IgD-negative memory B cell (primary cell): ENCODE results near the gene TMIGD2. TPM values are rescaled to one million over a fixed set of nuclear protein-coding genes. Genes with fewer than 3 reads are reported as not detected.
A peak's percentile ranks its signal among the peaks of the same experiment; 100 is the strongest.
"Not testable (repeated sequence)": the region's sequence is repeated elsewhere in the genome, so short reads cannot be mapped to it uniquely, and the experiment has no call there.

ENCODE experiments used
- H3K27ac Mint-ChIP-seq, 3 donors: one replicate each; pipeline ENCODE4 v1.8.0; 2020 to 2022; ENCODE audit warnings: mild to moderate bottlenecking in 3 of 3, mixed read lengths in 3 of 3, moderate library complexity in 1 of 3
- H3K27me3 Mint-ChIP-seq: one replicate; pipeline ENCODE4 v1.8.0; 2021; ENCODE audit warnings: mixed read lengths
- H3K36me3 Mint-ChIP-seq: one replicate; pipeline ENCODE4 v1.8.0; 2020; ENCODE audit warnings: mild to moderate bottlenecking, mixed read lengths
- H3K4me1 Mint-ChIP-seq, 3 donors: one replicate each; pipeline ENCODE4 v1.8.0; 2020 to 2022; ENCODE audit warnings: mixed read lengths in 3 of 3, mild to moderate bottlenecking in 1 of 3
- H3K4me3 Mint-ChIP-seq, 4 donors: one replicate each; pipeline ENCODE4 v1.8.0; 2020 to 2022; ENCODE audit warnings: mild to moderate bottlenecking in 4 of 4, mixed read lengths in 4 of 4, moderate library complexity in 3 of 4
- H3K9me3 Mint-ChIP-seq, 3 donors: one replicate each; pipeline ENCODE4 v1.8.0; 2020 to 2021; ENCODE audit warnings: mixed read lengths in 3 of 3, mild to moderate bottlenecking in 1 of 3
- polyA plus RNA-seq: library from polyadenylated mRNA; unstranded; fragments of 300-500 nt; fragmentation: Illumina TruSeq; gene quantifications from one replicate; pipeline ENCODE4 v1.2.3, GENCODE V29; 2021

Gene TMIGD2
- 1.9 TPM for polyA plus RNA-seq

GRCh38 chr19:4302243-4302640, at the start of gene TMIGD2:
TSS of gene TMIGD2 (minus strand) at chr19:4302389. CDS start at chr19:4302385, 4 bp downstream.
- peaks cover 9% of the 10 kb centered on the region for H3K27me3 Mint-ChIP-seq
- H3K27ac Mint-ChIP-seq, result no peak within 1 kb of the TSS
- no peaks in the 10 kb centered on the region for H3K36me3 Mint-ChIP-seq
- peak within 1 kb of the TSS in 2 of 4 donors; percentile 64 to 74 for H3K4me3 Mint-ChIP-seq
- peaks cover 0 to 3% (median 0%) of the 10 kb centered on the region in 3 donors for H3K4me1 Mint-ChIP-seq
- no peaks in the 10 kb centered on the region for H3K9me3 Mint-ChIP-seq

DNA sequence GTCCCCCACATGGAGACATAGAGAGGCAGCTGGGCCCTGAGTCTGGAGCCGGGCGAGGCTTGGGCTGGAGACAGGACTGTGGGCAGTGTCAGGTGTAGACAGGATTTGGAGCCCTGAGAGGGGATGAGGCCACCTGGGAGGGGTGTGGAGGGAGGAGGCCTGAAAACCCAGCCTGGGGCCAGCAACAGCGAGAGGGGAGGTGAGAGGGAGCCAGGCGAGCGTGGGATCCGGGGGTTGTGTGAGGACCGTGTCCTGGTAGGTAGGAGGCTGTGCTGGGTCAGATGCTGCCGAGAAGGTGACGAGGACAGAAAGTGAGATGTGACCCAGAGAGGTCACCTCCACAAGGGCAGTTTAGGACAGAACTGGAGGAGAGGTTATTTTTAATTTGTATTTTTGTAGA, 48.5 kb upstream of the TMIGD2 start:
- Mint-ChIP-seq H3K27me3 (no peaks in the 10 kb centered on the region), H3K4me3 (no peak overlapping the region), H3K9me3 (peaks cover 0 to 1% (median 0%) of the 10 kb centered on the region in 3 donors), H3K36me3 (peaks cover 3% of the 10 kb centered on the region), H3K27ac (no peak overlapping the region), H3K4me1 (peaks cover 0 to 3% (median 0%) of the 10 kb centered on the region in 3 donors)

- Mint-ChIP-seq H3K4me1 (peaks cover 0 to 5% (median 3%) of the 10 kb centered on the region in 3 donors), H3K9me3 (peaks cover 0 to 1% (median 0%) of the 10 kb centered on the region in 3 donors), H3K4me3 (no peak overlapping the region), H3K36me3 (peaks cover 3% of the 10 kb centered on the region), H3K27ac (no peak overlapping the region), H3K27me3 (no peaks in the 10 kb centered on the region)
Measured at GRCh38 chr19:4350111-4350510, 47.9 kb upstream of the TMIGD2 start.

GRCh38 chr19:4349225-4349624, 47.0 kb upstream of the TMIGD2 start:
- not testable (repeated sequence) for H3K27ac Mint-ChIP-seq, H3K36me3 Mint-ChIP-seq, H3K4me1 Mint-ChIP-seq, H3K4me3 Mint-ChIP-seq, H3K27me3 Mint-ChIP-seq, H3K9me3 Mint-ChIP-seq

DNA sequence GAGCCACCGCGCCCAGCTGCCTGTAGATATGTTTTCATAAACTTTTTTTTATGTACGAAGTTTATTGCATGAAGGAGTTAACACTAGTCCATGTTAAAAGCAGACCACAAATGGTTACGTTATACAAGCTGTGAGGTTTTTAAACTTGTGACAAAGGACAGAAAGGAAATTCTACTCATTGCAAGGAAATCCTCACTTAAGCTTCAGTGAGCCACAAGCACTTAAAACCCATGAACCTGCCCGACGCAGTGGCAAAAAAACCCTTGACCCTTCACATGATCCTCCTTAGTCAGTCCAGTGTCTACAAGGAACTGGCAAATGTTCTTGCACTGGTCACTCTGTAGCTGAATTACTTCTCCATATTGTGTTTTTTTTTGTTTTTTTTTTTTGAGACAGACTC, 45.3 kb upstream of the TMIGD2 start:
- no peaks in the 10 kb centered on the region for H3K27me3 Mint-ChIP-seq

DNA sequence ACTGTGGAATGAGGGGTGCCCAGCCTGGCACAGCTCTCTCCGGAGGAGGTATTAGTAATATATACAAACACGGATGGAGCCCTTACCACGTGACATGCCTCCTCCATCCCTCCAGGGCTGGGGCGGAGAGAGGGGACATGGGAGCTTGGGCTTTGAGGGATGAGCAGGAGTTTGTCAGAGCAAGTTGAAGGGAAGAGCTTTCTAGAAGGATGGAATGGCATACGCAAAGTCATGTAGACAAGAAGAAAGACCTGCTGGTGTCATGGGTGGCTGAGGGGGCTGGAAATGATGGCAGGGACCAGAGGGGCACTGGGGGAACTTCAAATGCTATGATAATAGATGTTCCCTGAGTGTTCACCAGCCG, 43.8 kb upstream of the TMIGD2 start:
- no peaks in the 10 kb centered on the region for H3K27me3 Mint-ChIP-seq
- peaks cover 0 to 1% (median 0%) of the 10 kb centered on the region in 3 donors for H3K9me3 Mint-ChIP-seq
- peaks cover 5 to 12% (median 7%) of the 10 kb centered on the region in 3 donors for H3K4me1 Mint-ChIP-seq
- H3K36me3 Mint-ChIP-seq, result peaks cover 3% of the 10 kb centered on the region
- no peak overlapping the region for H3K27ac Mint-ChIP-seq
- H3K4me3 Mint-ChIP-seq, result peak overlapping the region in 3 of 4 donors; percentile 27 to 76 (median 46)

More for the DNA sequence above, 45.3 kb upstream of the TMIGD2 start:
- Mint-ChIP-seq H3K4me3 (peak overlapping the region in 1 of 4 donors; percentile 19), H3K4me1 (peaks cover 5 to 12% (median 7%) of the 10 kb centered on the region in 3 donors), H3K27ac (peak overlapping the region in 1 of 3 donors; percentile 7), H3K36me3 (peaks cover 3% of the 10 kb centered on the region), H3K9me3 (no peaks in the 10 kb centered on the region)

DNA sequence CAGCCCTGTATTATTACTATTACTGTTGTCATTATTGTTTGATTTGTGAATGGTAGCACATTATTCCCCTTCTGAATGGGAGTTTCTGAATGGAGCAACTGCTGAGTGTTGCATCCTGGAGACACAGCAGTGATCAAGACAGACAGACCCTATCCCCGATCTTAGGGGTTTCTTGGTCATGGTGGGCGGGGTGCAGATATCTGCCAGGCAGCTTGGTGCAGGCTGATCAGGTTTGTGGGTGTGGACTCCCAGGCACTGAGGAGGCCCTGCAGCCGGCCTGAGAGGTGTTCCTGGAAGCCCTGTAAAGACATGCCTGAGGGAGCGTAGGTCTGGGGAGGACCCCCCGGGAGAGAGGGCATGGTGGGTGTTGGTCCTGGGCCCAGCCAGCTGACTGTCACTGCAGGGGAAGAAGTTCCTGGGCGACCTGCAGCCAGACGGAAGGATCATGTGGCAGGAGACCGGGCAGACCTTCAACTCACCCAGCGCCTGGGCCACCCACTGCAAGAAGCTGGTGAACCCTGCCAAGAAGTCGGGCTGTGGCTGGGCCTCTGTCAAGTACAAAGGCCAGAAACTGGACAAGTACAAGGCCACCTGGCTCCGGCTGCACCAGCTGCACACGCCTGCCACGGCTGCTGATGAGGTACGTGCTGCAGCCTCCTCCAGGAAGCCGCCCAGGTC, 43.3 kb upstream of the TMIGD2 start:
- Mint-ChIP-seq H3K4me1 (peaks cover 7 to 10% (median 9%) of the 10 kb centered on the region in 3 donors), H3K27me3 (no peaks in the 10 kb centered on the region), H3K9me3 (peaks cover 0 to 1% (median 0%) of the 10 kb centered on the region in 3 donors), H3K4me3 (peak overlapping the region in 3 of 4 donors; percentile 18 to 68 (median 52)), H3K36me3 (peaks cover 3% of the 10 kb centered on the region), H3K27ac (no peak overlapping the region)

- peaks cover 3% of the 10 kb centered on the region for H3K36me3 Mint-ChIP-seq
- H3K4me1 Mint-ChIP-seq, result peaks cover 8 to 15% (median 12%) of the 10 kb centered on the region in 3 donors
- H3K27me3 Mint-ChIP-seq, result no peaks in the 10 kb centered on the region
Measured at GRCh38 chr19:4343370-4344307, 41.5 kb upstream of the TMIGD2 start, which contains the start of gene MPND. TSS of gene MPND (plus strand) at chr19:4343562. CDS start at chr19:4343594, 32 bp downstream.

DNA sequence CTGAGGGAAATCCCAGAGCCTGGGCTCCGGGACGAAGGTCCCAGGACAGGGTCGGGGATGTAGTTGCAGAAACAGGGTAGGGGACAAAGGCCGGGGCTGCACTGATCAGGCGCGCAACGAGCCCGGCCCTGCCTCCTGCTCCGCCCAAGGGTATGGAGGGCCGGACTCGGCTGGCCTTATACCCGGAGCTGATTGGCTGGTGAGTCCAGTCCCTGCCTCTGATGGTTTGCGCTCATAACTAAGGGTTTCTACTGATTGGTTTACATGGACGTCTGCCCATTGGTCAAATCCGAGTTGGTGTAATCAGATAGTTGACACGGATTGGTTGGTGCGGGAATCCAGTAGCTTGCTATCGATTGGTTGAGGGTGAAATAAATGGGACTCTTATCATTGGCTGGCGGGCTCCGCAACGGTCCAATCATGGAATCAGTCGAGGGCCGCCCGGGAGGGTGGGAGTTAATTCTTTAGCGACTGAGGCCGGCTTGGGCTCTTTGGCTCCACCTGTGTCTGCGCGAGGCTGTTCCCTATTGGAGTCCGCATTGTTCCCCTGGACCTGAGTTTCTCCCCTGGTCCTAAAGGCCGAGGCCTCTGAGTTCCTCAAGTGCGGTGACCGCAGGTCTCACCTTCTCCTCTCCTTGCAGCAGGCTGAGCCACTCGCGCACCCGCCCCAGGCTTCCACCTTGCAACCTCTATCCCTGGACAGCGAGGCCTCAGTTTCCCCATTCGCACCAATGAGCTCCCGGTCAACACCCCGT, 40.6 kb upstream of the TMIGD2 start:
- peaks cover 0 to 1% (median 0%) of the 10 kb centered on the region in 3 donors for H3K9me3 Mint-ChIP-seq
- H3K27me3 Mint-ChIP-seq, result no peaks in the 10 kb centered on the region
- H3K4me3 Mint-ChIP-seq, result peak overlapping the region; percentile 82 to 95 (median 91)
- H3K36me3 Mint-ChIP-seq, result peaks cover 3% of the 10 kb centered on the region
- H3K4me1 Mint-ChIP-seq, result peaks cover 14 to 22% (median 19%) of the 10 kb centered on the region in 3 donors
- H3K27ac Mint-ChIP-seq, result peak overlapping the region; percentile 80 to 96 (median 93)

More at GRCh38 chr19:4343370-4344307, 41.5 kb upstream of the TMIGD2 start, which contains the start of gene MPND:
- Mint-ChIP-seq H3K9me3 (peaks cover 0 to 1% (median 0%) of the 10 kb centered on the region in 3 donors), H3K27ac (peak within 1 kb of the TSS; percentile 80 to 96 (median 93)), H3K4me3 (peak within 1 kb of the TSS; percentile 82 to 95 (median 91))

- H3K36me3 Mint-ChIP-seq, result peaks cover 3% of the 10 kb centered on the region
- H3K9me3 Mint-ChIP-seq, result peaks cover 0 to 1% (median 0%) of the 10 kb centered on the region in 3 donors
- H3K27ac Mint-ChIP-seq, result peak overlapping the region in 2 of 3 donors; percentile 81 to 96
- peak overlapping the region; percentile 82 to 95 (median 91) for H3K4me3 Mint-ChIP-seq
- no peaks in the 10 kb centered on the region for H3K27me3 Mint-ChIP-seq
- peaks cover 15 to 26% (median 19%) of the 10 kb centered on the region in 3 donors for H3K4me1 Mint-ChIP-seq
Measured at GRCh38 chr19:4342314-4342614, 40.1 kb upstream of the TMIGD2 start.

DNA sequence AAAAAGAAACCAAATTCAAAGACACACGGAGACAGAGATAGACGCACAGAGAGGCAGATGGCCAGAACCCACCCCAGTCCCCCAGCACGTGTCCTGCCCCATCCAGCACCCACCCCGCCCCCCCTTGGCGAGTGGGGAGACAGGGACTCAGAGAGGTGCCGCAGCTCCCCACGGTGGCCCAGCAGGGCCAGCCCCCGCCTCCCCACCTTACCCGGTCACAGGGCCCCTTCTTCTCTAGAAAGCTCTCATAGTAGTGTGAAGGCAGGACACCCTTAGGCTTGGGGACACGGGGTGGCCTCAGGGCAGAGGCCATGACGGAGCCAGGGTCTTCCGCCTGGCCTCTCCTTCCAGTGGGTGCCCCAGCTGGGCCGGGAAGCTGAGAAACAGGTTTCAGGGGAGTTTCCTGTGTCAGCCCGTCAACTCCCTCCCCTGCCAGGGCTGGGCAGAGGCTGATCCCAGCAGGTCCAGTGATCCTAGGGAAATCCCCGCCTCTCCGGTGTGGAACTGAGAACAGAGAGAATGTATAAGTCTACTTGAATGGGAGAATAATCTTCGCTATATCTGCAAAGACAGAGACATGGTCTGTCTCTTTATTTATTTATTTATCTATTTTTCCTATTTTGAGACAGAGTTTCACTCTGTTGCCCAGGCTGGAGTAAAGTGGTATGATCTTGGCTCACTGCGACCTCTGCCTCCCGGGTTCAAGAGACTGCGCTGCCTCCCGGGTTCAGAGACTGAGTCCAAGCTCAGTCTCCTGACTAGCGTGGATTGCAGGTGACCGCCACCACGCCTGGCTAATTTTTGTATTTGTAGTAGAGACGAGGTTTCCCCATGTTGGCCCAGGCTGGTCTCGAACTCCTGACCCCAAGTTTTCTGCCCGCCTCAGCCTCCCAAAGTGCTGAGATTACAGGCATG, 36.5 kb upstream of the TMIGD2 start, which contains the start of gene STAP2:
Gene STAP2 (minus strand): TSS at position 387 of the 915 bp plus-strand sequence. CDS start 74 bp downstream, at position 313.
- peak within 1 kb of the TSS; percentile 56 to 90 (median 63) for H3K27ac Mint-ChIP-seq
- peaks cover 12 to 21% (median 19%) of the 10 kb centered on the region in 3 donors for H3K4me1 Mint-ChIP-seq
- H3K4me3 Mint-ChIP-seq, result peak within 1 kb of the TSS; percentile 81 to 92 (median 88)
- H3K27me3 Mint-ChIP-seq, result no peaks in the 10 kb centered on the region
- H3K9me3 Mint-ChIP-seq, result peaks cover 0 to 1% (median 0%) of the 10 kb centered on the region in 3 donors
- H3K36me3 Mint-ChIP-seq, result peaks cover 4% of the 10 kb centered on the region

GRCh38 chr19:4337906-4338440, 35.8 kb upstream of the TMIGD2 start:
- peak overlapping the region; percentile 81 to 92 (median 88) for H3K4me3 Mint-ChIP-seq
- H3K9me3 Mint-ChIP-seq, result peaks cover 0 to 1% (median 0%) of the 10 kb centered on the region in 3 donors
- H3K27me3 Mint-ChIP-seq, result no peaks in the 10 kb centered on the region
- peaks cover 4% of the 10 kb centered on the region for H3K36me3 Mint-ChIP-seq
- H3K4me1 Mint-ChIP-seq, result peaks cover 12 to 21% (median 19%) of the 10 kb centered on the region in 3 donors
- peak overlapping the region; percentile 56 to 90 (median 63) for H3K27ac Mint-ChIP-seq

DNA sequence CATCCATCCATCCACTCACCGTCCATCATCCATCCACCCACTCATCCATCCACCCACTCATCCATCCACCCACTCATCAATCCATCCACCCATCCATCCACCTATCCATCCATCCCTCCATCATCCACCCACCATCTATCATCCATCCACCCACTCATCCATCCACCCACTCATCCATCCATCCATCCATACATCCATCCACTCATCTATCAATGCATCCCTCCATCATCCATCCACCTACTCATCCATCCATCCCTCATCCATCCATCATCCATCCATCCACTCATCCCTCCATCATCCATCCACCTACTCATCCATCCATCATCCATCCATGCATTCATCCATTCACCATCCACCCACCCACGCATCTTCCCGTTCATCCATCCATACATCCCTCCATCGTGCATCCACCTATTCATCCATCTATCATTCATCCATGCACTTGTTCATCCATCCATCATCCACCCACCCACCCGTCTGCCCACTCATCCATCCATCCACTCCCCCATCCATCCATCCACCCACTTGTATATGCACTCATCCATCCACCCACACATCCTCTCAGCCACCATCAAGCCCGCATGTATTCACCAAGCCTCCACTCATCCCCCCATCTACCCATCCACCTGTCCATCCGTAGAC, 32.9 kb upstream of the TMIGD2 start:
- H3K9me3 Mint-ChIP-seq, result no peaks in the 10 kb centered on the region
- peak overlapping the region in 2 of 3 donors; percentile 50 to 57 for H3K27ac Mint-ChIP-seq
- peaks cover 8 to 17% (median 9%) of the 10 kb centered on the region in 3 donors for H3K4me1 Mint-ChIP-seq
- no peak overlapping the region for H3K4me3 Mint-ChIP-seq
- H3K27me3 Mint-ChIP-seq, result no peaks in the 10 kb centered on the region
- H3K36me3 Mint-ChIP-seq, result peaks cover 4% of the 10 kb centered on the region
